IPS DF 19.7 (cell line): ENCODE results near the gene EFHD2.
"Not testable (repeated sequence)": the region's sequence is repeated elsewhere in the genome, so short reads cannot be mapped to it uniquely, and the experiment has no call there.

Experiments
- DNase-seq: peaks from one replicate; pipeline ENCODE4 v3.0.0-alpha.2; 2013; ENCODE audit warnings: low read depth, low spot score

The EFHD2 gene

DNA sequence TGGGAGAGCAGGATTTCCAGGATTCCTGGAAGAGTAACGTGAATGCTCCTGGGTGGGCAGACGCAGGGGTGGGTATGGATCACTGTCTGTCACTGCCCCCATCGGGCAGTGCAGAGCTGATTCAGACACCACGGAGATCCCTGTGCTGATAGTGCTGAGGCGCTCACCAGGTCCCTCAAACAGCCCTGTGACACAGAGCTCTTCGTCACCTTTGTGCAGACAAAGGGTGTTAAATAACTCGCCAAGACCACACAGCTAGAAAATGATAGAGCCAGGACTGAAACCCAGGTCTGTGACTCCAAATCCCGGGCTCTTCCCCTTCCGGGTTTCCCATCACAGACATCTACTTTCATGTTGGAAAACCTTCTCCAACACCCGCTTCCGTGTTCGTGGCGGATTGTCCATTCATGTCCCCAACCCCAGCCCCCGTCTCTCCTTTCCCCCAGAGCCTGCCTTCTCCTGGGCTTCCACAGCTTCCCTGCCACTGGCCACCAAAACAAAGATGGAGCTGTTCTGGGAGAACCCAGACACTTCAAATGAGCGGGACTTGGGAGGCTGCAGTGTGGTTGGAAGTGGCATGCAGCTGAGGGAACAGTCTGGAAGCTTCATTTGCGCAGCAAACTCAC, 2.6 kb downstream of the EFHD2 start:
- DNase-seq: no peak

DNA sequence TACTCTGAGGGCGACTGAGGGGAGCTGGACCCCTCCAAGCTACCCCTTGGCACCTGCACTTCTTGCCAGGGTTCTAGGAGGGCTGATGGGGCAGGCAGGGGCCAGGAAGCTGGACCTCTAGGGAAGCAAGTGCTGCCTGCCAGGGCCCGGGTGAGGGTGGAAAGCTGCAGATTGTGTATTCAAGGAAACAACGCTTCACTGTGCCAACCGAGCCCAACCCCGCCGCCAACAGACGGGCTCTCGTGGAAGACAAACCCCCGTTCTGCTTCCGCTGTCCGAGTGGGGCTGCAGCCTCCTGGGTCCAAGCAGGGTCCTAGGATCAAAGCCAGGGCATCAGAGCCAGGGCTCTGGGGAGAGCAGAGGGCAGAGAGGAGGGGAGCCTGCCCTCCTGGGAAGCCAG, 3.2 kb downstream of the EFHD2 start:
- no peak for DNase-seq

DNA sequence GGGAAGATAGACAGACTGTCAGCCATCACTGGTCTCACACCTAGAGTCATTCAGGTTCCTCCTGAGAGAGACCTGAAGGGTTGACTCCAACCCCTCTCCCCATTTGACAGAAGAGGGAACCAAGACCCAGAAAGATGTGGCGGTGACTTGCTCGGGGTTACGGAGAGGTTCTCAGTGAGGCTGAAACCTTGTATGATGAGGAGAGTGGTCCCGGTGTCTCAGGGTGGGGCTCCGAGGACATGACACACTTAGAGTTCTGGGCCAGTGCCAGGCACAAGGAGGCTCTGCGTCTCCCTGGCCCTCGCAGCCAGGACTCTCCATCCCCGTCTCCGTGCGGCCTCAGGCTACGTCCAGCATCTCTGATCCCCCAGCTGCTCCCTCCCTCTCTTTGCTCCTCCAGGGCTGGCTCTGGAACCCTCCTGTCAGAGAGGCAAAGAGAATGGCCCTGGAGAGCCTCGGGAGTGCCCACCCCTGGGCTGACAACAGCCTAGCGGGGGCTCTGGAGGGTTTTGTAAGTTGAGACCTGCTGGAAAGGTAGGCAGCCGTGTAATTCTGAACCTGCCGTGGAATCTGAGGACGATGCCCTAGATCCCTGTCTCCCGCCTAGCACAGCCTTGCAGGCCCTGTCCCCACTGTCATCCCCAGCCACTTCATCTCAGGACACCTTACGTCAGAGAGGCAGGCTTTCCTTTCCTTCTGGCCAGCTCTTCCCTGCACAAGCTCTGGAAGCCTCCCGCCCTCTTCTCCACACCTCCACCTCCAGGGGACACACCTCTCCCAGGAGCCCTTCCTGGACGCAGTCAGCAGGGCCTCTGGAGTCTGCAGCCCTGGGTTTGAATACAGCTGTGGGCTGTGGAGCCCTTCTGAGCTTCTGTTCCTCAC, 4.1 kb downstream of the EFHD2 start:
- DNase-seq: no peak

DNA sequence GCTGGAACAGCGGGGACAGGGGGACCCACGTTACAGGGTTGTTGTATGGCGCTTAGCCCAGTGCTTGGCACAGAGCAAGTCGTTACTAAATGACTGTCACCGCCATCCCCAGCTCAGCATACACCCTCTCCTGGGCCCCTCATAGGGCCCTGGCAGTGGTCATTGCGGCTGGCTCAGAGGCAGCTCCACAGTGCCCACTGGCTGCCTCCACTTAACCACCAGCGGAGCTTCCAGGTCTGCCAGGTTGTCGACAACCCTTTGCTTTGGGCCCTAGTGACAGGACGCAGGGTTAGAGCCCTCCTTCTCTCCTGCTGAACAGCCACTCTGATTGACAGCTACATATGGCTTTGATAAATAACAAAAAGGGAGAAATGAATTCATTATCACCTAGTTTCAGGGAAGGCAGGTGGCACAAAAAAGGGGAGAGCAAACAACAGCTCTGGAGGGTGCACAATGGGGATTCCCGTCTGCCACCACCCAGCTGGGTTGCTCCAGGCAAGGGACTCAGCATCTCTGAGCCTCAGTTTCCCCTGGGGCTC, 4.8 kb downstream of the EFHD2 start:
- DNase-seq: no peak

DNA sequence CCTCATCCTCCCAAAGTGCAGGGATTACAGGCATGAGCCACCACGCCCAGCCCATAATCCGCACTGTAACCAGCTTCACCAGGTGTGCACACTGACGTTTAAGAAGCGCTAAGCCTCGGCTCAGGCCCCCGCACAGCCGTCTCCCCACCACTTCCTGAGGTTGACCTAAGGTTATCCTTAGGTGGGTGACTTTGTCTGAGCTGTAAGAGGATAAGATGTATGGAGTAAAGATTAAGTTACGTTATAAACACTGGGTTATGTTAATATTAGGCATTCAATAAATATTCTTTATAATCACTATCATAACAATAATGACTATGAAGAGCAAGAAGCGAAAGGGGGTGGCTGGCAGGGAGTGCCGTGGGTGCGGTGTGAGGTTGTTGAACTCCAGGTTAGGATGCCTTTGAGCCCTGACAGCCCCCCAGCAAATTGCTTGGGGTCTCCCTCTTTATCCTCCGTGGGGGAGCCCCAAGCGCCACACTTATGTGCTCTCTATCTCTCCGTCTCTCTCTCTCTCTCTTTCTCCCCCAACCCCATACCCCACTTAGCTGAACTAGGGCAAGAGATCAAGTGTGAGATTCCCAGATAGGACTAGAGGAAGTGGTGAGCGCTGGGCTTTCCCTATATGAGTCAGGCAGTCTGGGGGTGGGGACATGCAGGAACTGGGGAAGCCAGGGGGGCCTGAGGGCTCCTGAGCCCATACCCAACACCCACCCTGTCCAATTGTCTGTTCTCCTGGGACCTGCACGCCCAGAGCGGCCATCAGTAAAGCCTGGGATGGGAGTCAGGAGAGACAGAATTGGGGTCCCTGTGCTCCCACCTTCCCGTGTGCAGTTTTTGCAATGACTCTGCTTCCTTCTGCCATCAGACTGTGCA, 7.6 kb downstream of the EFHD2 start:
- DNase-seq: no peak

DNA sequence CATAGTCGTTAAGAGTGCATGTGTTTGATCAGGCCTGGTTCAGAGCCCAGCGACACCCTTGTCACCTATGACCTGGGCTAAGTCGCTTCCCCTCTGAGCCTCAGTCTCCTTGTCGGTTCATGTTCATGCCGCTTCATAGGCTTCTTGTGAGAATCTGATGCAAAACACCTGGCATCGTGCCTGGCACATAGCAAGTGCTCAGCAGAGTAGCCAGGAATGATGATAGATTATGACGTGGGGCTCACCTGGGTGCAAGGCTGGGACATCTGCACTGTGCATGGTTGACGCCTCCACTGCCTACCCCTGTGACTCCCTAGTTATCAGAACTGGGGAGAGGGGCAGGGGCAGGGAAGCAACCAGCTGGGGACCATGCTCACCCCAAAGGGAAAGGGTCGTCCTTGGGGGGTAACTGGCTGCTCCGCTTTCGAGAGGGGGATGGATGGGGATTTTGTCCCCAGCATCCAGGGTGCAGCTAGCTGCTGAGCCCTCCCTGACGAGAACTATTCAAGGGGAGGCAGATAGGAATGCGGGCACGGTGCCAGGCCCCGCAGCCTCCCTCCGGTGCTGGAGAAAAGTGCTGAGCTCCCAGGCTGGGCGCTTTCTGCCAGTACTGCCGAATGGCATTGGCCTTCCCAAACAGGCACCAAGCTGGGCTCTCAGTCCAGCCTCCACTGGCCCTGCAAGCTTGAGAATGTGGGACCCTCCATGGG, 9.3 kb downstream of the EFHD2 start:
- DNase-seq: no peak

DNA sequence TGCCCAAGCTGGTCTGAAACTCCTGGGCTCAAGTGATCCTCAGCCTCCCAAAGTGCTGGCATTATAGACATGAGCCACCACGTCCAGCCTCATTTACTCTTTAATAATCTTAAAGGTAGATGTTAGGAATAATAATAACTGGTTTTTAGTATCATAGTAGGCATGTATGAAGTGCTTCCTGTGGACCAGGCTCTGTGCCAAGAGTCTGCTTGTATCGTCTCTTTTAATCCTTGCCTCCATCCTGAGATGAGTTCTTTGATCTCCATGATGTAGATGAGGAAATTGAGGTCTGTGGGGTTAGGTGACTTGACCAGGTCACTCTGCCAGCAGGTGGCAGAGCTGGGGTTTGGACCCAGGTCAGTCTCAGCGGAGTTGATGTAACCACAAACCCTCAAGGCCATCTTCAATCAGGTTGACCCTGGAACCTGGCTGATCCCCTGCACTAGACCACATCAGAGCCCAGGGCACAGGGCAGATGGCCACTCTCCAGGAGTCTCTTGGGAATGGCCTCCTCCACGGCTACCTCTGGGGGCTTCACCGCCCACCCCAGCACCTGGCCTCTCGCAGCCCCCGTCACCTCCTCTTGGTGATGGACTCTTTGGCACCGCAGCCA, 11.3 kb downstream of the EFHD2 start:
- no peak for DNase-seq

DNA sequence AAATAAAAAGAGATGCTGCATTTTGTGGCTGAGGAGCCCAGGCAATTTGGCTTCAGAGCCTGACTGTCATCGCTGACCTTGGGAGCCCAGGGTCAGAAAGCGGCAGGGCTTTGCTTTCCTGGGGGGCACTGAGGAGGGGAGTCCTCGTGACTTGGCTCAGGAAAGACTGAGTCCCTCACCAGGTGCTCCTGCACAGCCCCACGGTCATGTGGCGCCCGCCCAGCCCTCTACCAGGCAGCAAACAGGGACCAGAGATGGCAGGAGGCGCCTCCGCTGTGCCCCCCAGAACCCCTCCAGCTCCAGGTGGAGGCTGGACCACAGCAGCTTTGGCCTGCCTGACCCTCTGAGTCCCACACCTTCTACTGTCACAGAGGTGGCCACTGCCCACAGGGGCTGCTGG, 13.2 kb downstream of the EFHD2 start:
- no peak for DNase-seq

DNA sequence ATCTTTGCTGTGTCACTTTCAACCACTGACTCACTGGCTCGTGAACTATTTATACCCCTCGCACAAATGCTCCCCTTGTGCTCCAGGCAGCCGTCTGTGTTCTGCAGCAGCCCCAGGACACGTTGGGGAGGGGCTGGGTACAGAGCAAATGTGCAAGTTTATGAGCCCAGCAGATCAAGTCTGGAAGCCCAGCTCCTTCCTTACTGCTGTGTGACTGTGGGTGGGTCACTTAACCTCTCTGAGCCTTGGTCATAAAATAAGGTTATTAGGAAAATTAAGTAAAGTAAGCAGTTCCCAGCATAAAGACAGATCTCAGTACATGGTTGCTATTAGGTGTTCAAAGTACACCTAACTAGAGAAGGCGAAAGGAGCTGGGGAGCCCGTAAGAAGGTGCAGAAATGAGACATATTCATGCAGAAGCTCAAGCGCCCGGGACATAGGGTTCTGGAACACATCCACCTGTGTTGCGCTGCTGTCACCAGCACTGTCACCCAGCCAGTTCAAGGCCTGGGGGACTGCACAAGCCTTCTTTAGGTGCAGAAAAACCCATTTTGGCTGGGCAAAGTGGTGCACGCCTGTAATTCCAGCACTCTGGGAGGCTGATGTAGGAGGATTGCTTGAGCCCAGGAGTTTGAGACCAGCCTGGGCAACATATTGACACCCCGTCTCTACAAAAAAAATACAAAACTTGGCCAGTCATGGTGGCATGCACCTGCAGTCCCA, 13.8 kb downstream of the EFHD2 start:
- no peak for DNase-seq

DNA sequence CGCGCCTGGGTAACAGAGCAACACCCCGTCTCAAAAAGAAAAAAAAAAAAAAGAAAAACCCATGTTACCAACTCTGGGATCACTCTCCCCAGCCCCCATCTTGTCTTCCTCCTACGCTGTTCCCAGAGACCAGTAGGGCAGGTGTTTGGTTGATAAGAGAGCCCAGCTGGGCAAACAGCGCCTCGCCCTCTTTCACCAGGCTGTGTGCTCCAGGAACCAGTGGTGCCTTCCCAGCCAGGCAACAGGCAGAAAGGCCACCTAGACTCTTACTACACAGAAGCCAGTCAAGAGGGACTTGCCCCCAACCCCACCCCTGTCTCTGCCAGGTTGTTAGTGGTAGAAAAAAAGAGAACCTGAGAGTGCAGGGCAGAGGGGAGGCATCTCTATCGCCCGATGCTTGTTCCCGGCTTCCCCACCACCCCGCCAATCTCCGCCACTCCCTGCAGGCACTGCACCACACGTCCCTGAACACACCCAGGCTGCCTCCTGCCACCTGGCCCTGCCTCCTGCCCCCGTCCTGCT, 14.5 kb downstream of the EFHD2 start:
- DNase-seq: no peak

DNA sequence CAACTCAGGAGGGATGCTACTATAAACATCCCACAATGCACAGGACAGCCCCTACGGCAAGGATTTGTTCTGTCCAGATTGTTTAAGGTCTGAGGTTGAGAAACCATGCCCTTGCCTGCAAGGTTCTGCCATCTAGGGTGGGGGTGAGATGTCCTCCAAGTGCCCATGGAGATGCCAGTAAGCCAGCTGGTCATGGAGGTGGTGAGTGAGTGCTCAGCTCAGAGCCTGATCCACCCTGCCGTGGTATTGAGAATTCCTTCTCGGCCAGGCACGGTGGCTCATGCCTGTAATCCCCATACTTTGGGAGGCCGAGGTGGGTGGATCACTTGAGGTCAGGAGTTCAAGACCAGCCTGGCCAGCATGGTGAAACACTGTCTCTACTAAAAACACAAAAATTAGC, 15.3 kb downstream of the EFHD2 start:
- no peak for DNase-seq

DNA sequence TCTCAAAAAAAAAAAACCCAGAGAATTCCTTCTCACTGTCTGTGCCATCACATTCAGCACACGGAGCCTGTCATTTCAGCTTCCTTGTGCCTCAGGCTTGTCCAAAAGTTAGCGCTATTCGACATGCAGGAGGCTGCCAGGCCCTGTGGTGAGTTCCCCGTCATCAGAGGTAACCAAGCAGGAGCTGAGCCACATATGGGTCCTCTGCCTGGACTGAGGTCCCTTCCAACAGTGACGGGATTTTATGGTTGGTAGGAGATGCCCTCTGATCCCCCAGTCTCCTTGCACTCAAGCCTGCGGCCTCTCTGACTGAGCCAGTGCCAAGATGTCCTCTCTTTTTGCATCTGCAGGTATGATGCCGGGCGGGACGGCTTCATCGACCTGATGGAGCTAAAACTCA, 15.8 kb downstream of the EFHD2 start:
- no peak for DNase-seq

DNA sequence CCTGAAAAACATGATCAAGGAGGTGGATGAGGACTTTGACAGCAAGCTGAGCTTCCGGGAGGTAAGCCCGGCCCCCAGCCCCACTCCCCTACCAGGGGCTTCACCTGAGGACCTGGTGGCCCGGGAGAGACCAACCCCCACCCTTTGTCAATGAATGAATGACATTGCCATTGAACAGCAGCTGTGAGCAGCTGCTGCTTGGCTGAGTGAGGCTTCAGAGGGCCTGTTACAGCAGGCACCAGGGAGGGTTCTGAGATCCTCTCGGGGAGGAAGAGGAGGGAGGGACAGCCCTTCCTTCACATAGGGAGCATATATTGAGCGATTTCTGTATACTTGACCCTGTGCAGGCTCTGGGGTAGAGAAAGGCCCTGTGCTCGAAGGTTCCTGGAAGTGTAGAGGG, 16.3 kb downstream of the EFHD2 start:
- DNase-seq: no peak

DNA sequence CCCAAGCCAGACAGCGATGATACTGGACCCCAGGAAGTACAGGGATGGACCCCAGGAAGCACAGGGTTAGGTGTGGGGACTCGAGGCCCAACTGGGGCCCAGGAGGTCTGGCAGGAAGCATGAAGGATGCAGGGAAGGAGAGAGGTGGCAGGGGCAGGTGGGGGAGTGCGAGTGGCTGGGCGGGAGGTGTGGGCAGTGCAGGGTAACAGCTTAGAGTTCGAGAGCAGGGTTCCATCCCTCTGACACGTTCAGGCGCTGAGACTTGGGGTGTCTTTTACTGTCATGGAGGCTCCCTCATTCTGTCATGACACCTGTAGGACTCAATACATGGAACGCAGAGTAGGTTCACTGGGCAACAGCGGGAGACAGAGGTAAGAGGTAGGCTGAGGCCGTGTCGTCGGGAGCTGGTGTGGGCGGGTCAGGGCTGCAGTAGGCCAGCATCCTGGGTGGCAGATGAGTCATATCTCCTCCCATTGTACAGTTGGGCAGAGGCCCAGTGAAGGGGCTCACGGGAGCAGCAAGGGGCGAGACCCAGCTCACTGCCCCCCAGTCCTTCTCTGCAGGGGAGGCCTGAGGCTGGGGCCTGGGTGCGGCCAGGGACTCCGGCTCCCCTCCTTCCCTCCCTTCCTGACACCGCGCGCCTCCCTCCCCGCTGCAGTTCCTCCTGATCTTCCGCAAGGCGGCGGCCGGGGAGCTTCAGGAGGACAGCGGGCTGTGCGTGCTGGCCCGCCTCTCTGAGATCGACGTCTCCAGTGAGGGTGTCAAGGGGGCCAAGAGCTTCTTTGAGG, 17.0 kb downstream of the EFHD2 start:
- no peak for DNase-seq

DNA sequence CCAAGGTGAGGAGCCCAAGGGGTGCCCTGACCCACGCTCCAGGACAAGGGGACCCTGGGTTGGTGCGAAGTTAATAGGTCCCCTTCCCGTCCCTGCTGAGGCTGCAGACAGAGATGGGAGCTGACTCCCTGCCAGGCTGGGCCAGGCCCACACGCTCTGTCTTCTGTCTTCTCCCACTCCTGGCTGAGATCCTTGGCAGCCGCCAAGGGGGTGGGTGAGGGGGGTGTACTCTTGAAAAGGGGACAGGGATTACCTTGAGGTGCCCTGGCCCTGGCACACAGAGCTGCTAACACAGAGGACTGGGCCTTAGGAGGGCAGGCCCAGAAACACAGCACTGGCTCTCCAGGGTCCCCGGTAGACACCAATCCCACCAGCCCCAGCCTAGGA, 17.6 kb downstream of the EFHD2 start:
- DNase-seq: no peak

DNA sequence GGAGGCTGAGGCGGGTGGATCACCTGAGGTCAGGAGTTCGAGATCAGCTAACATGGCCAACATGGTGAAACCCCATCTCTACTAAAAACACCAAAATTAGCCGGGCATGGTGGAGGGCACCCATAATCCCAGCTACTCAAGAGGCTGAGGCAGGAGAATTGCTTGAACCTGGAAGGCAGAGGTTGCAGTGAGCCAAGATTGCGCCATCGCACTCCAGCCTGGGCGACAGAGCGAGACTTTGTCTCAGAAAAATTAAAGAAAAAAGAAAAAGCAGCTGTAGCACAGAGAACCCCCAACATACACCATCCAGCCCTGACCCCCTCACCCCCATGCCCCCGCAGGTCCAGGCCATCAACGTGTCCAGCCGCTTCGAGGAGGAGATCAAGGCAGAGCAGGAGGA, 18.6 kb downstream of the EFHD2 start:
- DNase-seq: not testable (repeated sequence)

DNA sequence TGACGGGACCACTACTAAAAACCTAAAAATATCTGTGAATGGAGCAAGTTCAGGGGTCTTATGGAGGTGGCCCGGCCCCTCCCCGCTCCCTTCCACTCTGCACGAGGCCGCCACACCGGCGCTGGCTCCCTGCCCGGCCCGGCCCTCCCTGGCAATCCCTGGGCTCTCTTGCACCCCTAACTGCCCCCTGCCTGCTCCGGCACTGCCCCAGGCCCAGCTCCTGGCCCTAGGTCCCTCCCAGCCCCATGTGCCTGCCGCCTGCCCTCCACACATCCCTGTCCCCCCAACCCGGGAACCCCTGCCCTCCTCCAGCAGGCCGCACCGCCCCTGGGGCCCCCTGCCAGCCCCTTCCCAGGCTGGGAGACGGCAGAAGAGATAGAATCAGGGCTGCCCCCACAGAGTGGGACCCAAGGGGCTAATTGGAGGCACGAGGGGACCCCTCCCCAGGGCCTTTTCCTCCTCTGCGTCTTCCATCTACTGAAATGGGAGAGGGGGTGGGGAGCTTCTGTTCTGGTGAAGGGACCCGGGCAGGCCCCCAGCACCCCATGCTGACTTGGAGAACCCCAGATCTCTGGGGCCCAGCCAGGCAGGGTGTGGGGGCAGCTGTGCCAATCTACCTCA, 19.2 kb downstream of the EFHD2 start:
- no peak for DNase-seq

DNA sequence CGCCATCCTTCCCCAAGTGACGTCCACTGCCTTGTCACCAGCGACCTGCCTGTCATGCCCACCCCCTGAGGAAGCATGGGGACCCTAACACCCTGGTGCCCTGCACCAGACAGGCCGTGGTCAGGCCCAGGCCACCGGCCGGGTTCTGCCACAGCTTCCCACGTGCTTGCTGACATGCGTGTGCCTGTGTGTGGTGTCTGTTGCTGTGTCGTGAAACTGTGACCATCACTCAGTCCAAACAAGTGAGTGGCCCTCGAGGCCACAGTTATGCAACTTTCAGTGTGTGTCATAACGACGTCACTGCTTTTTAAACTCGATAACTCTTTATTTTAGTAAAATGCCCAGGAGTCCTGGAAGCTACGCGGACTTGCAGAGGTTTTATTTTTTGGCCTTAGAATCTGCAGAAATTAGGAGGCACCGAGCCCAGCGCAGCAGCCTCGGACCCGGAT, 20.0 kb downstream of the EFHD2 start:
- no peak for DNase-seq
